ENCODE measurements around the gene MCF2L.

The MCF2L gene

DNA sequence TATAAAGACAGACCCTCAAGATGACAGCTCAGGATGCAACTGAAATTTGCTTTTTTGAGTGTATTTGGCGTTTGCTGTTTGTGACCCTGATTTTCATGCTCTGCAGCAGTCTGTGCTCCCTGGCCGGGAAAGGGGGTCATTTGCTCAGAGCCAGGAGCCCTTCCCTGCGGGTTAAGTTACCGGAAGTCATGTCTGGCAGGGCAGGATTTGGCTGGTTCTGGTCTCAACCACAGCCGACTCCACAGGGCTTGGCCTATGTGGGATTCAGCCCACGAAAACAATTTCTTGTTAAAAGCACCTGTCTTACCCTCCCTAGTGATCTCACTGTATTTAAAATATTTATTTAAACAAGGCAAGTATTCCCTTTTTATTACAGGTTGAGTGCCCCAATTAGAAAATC lies 22.6 kb downstream of the MCF2L start:
- no peak overlapping the region for H3K9ac ChIP-seq (ENCODE audit: low read length)
- no peaks in the 10 kb centered on the region for H3K36me3 ChIP-seq (ENCODE audit: control insufficient read depth, insufficient read depth, low read length)
- no peaks in the 10 kb centered on the region for H3K27me3 ChIP-seq (ENCODE audit: control insufficient read depth, insufficient read depth, low read length)
- no peaks in the 10 kb centered on the region for H3K4me1 ChIP-seq (ENCODE audit: control insufficient read depth, insufficient read depth, low read length)
- H3K4me3 ChIP-seq (ENCODE audit: low read length) = no peak overlapping the region
- no peak overlapping the region for H3K27ac ChIP-seq (ENCODE audit: low read depth, low read length)

- H3K4me3 ChIP-seq (ENCODE audit: low read length) = no peak overlapping the region
- H3K36me3 ChIP-seq (ENCODE audit: control insufficient read depth, insufficient read depth, low read length) = no peaks in the 10 kb centered on the region
- no peak overlapping the region for H3K27ac ChIP-seq (ENCODE audit: low read depth, low read length)
- no peaks in the 10 kb centered on the region for H3K4me1 ChIP-seq (ENCODE audit: control insufficient read depth, insufficient read depth, low read length)
- no peaks in the 10 kb centered on the region for H3K27me3 ChIP-seq (ENCODE audit: control insufficient read depth, insufficient read depth, low read length)
- no peak overlapping the region for H3K9ac ChIP-seq (ENCODE audit: low read length)
Observed at GRCh38 chr13:112992931-112993680, 24.1 kb downstream of the MCF2L start.

GRCh38 chr13:112994084-112994780 lies 25.2 kb downstream of the MCF2L start:
- Histone ChIP-seq H3K4me3 (ENCODE audit: low read length) (no peak overlapping the region), H3K4me1 (ENCODE audit: control insufficient read depth, insufficient read depth, low read length) (no peaks in the 10 kb centered on the region), H3K36me3 (ENCODE audit: control insufficient read depth, insufficient read depth, low read length) (no peaks in the 10 kb centered on the region), H3K9ac (ENCODE audit: low read length) (no peak overlapping the region), H3K27me3 (ENCODE audit: control insufficient read depth, insufficient read depth, low read length) (no peaks in the 10 kb centered on the region), H3K27ac (ENCODE audit: low read depth, low read length) (no peak overlapping the region)

GRCh38 chr13:112994781-112995355 lies 25.9 kb downstream of the MCF2L start:
- H3K36me3 ChIP-seq (ENCODE audit: control insufficient read depth, insufficient read depth, low read length) = no peaks in the 10 kb centered on the region
- H3K4me1 ChIP-seq (ENCODE audit: control insufficient read depth, insufficient read depth, low read length) = no peaks in the 10 kb centered on the region
- no peak overlapping the region for H3K9ac ChIP-seq (ENCODE audit: low read length)
- H3K27me3 ChIP-seq (ENCODE audit: control insufficient read depth, insufficient read depth, low read length) = no peaks in the 10 kb centered on the region
- H3K4me3 ChIP-seq (ENCODE audit: low read length) = no peak overlapping the region
- H3K27ac ChIP-seq (ENCODE audit: low read depth, low read length) = no peak overlapping the region

GRCh38 chr13:112995395-112996191 lies 26.6 kb downstream of the MCF2L start:
- Histone ChIP-seq H3K27me3 (ENCODE audit: control insufficient read depth, insufficient read depth, low read length) (no peaks in the 10 kb centered on the region), H3K4me3 (ENCODE audit: low read length) (no peak overlapping the region), H3K4me1 (ENCODE audit: control insufficient read depth, insufficient read depth, low read length) (no peaks in the 10 kb centered on the region), H3K36me3 (ENCODE audit: control insufficient read depth, insufficient read depth, low read length) (no peaks in the 10 kb centered on the region), H3K27ac (ENCODE audit: low read depth, low read length) (no peak overlapping the region), H3K9ac (ENCODE audit: low read length) (no peak overlapping the region)

DNA sequence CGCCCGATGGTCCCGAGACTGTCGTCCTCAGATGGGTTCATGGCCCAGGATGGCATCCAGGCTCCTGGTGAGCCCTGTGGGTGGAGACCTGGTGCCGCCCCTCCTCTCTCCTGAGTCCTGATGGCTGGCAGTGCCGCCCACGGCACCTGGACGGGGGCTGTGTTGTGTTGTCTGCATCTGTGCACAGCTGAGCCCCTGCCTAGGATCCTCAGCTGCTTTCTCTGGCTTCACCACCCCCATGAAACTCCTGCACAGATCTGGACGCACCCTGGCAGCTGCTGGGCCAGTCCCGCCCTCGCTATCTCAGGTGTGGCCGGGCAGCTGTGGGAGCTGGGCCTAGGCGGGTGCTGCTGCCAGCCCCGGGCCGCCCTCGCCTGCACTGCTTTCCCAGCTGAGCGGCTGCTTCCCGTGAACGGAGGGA lies 27.7 kb downstream of the MCF2L start:
- Histone ChIP-seq H3K4me1 (ENCODE audit: control insufficient read depth, insufficient read depth, low read length) (no peaks in the 10 kb centered on the region), H3K9ac (ENCODE audit: low read length) (no peak overlapping the region), H3K27ac (ENCODE audit: low read depth, low read length) (no peak overlapping the region), H3K27me3 (ENCODE audit: control insufficient read depth, insufficient read depth, low read length) (no peaks in the 10 kb centered on the region), H3K36me3 (ENCODE audit: control insufficient read depth, insufficient read depth, low read length) (no peaks in the 10 kb centered on the region), H3K4me3 (ENCODE audit: low read length) (no peak overlapping the region)

- Histone ChIP-seq H3K4me1 (ENCODE audit: control insufficient read depth, insufficient read depth, low read length) (no peaks in the 10 kb centered on the region), H3K36me3 (ENCODE audit: control insufficient read depth, insufficient read depth, low read length) (no peaks in the 10 kb centered on the region), H3K4me3 (ENCODE audit: low read length) (no peak overlapping the region), H3K27ac (ENCODE audit: low read depth, low read length) (no peak overlapping the region), H3K27me3 (ENCODE audit: control insufficient read depth, insufficient read depth, low read length) (peaks cover 3% of the 10 kb centered on the region), H3K9ac (ENCODE audit: low read length) (no peak overlapping the region)
Observed at GRCh38 chr13:112997188-112998130, 28.4 kb downstream of the MCF2L start.

- H3K27ac ChIP-seq (ENCODE audit: low read depth, low read length) = no peak overlapping the region
- no peaks in the 10 kb centered on the region for H3K4me1 ChIP-seq (ENCODE audit: control insufficient read depth, insufficient read depth, low read length)
- peaks cover 3% of the 10 kb centered on the region for H3K27me3 ChIP-seq (ENCODE audit: control insufficient read depth, insufficient read depth, low read length)
- no peaks in the 10 kb centered on the region for H3K36me3 ChIP-seq (ENCODE audit: control insufficient read depth, insufficient read depth, low read length)
- H3K9ac ChIP-seq (ENCODE audit: low read length) = no peak overlapping the region
- no peak overlapping the region for H3K4me3 ChIP-seq (ENCODE audit: low read length)
Observed at GRCh38 chr13:112998521-112999280, 29.7 kb downstream of the MCF2L start.

GRCh38 chr13:112999414-113000177 lies 30.6 kb downstream of the MCF2L start:
- no peak overlapping the region for H3K9ac ChIP-seq (ENCODE audit: low read length)
- no peaks in the 10 kb centered on the region for H3K4me1 ChIP-seq (ENCODE audit: control insufficient read depth, insufficient read depth, low read length)
- no peak overlapping the region for H3K4me3 ChIP-seq (ENCODE audit: low read length)
- no peaks in the 10 kb centered on the region for H3K36me3 ChIP-seq (ENCODE audit: control insufficient read depth, insufficient read depth, low read length)
- H3K27me3 ChIP-seq (ENCODE audit: control insufficient read depth, insufficient read depth, low read length) = peaks cover 3% of the 10 kb centered on the region
- H3K27ac ChIP-seq (ENCODE audit: low read depth, low read length) = no peak overlapping the region

DNA sequence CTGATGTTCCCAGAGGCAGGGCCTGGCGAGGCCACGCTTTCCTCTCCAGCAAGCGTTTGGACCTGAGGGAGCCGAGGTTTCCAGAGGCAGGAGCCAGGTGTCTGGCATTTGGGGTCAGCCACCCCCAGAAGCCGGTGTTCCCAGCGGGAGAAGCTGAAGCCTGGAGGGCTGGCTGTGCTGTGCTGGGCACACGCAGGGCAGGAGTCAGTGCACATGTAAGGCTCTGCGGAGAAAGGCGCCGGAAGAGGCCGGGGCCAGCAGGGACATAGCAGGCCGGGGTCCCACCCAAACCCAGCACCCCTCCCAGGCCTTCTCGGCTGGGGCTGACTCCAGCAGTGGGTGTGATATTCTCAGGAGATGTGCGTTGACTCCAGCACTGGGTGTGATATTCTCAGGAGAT lies 31.6 kb downstream of the MCF2L start:
- H3K4me1 ChIP-seq (ENCODE audit: control insufficient read depth, insufficient read depth, low read length) = no peaks in the 10 kb centered on the region
- no peak overlapping the region for H3K27ac ChIP-seq (ENCODE audit: low read depth, low read length)
- peaks cover 3% of the 10 kb centered on the region for H3K27me3 ChIP-seq (ENCODE audit: control insufficient read depth, insufficient read depth, low read length)
- no peak overlapping the region for H3K9ac ChIP-seq (ENCODE audit: low read length)
- no peaks in the 10 kb centered on the region for H3K36me3 ChIP-seq (ENCODE audit: control insufficient read depth, insufficient read depth, low read length)
- H3K4me3 ChIP-seq (ENCODE audit: low read length) = no peak overlapping the region
